ENCODE results near the gene HTR7. TPM values are rescaled to one million over a fixed set of nuclear protein-coding genes. Genes with fewer than 3 reads are reported as not detected.

Gene HTR7
- total and polyA plus RNA-seq, 3 experiments from 2014 or later: not detected

DNA sequence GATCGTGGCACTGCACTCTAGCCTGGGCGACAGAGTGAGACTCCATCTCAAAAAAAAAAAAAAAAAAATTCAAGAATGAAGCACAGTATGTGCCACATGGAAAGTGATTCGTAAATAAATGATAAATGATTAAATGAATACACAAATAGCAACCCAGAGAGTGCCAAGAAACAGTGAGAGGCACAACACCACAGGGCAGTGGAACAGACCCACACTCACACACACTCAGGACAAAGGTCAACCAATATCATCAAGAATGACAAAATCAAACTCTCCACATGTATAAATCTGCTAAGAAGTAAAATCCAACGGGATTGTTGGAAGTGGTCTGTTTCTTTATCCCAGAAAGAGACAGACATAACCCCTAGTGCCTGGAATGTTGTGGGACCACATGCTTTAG, 77.4 kb downstream of the HTR7 start:
- H3K4me1 ChIP-seq (ENCODE audit: insufficient read depth, low read length): no peaks in the 10 kb centered on the region
- Mint-ChIP-seq H3K9me3 (no peaks in the 10 kb centered on the region), H3K4me1 (no peaks in the 10 kb centered on the region), H3K27me3 (peaks cover 3 to 14% of the 10 kb centered on the region in 2 donors), H3K27ac (no peak overlapping the region), H3K36me3 (no peaks in the 10 kb centered on the region), H3K4me3 (no peak overlapping the region)
- no peak for DNase-seq
- no peak overlapping the region for H3K4me3 ChIP-seq (ENCODE audit: low read length)
- no peaks in the 10 kb centered on the region for H3K27me3 ChIP-seq (ENCODE audit: insufficient read depth, low read length, poor library complexity, severe bottlenecking)
- no peak overlapping the region for H3K27ac ChIP-seq (ENCODE audit: low read depth, low read length)
- no peaks in the 10 kb centered on the region for H3K36me3 ChIP-seq (ENCODE audit: insufficient read depth, low read length)
- ChIA-PET CTCF (no interaction called here), POLR2A (no interaction called here)
- no peaks in the 10 kb centered on the region for H3K9me3 ChIP-seq (ENCODE audit: low read length)

DNA sequence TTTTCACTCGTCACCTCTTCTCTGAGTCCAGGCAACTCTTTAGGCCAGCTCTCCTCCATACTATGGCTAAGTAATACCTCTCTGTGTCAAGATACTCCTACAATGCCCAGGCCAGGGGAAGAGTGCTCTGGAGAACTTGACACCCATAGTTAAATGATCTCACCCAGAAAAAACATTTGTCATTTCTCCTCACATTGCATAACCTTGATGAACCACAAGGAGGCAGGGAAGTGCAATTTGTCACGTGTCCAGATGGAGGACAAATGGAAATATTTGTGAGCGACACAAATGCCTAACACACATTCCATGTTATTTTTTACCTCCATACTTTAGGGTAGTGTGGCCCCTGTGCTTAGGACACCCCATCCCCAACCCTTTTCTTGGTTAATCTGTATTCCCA, 78.3 kb downstream of the HTR7 start:
- H3K4me3 Mint-ChIP-seq: no peak overlapping the region
- no peaks in the 10 kb centered on the region for H3K36me3 Mint-ChIP-seq
- Histone ChIP-seq H3K36me3 (ENCODE audit: insufficient read depth, low read length) (no peaks in the 10 kb centered on the region), H3K27me3 (ENCODE audit: insufficient read depth, low read length, poor library complexity, severe bottlenecking) (no peaks in the 10 kb centered on the region), H3K27ac (ENCODE audit: low read depth, low read length) (no peak overlapping the region), H3K9me3 (ENCODE audit: low read length) (no peaks in the 10 kb centered on the region), H3K4me1 (ENCODE audit: insufficient read depth, low read length) (no peaks in the 10 kb centered on the region), H3K4me3 (ENCODE audit: low read length) (no peak overlapping the region)
- H3K27ac Mint-ChIP-seq: no peak overlapping the region
- DNase-seq: no peak
- CTCF ChIA-PET: no interaction called here
- no peaks in the 10 kb centered on the region for H3K9me3 Mint-ChIP-seq
- no peaks in the 10 kb centered on the region for H3K4me1 Mint-ChIP-seq
- POLR2A ChIA-PET: no interaction called here
- peaks cover 4 to 10% of the 10 kb centered on the region in 2 donors for H3K27me3 Mint-ChIP-seq

GRCh38 chr10:90777621-90778020, 80.2 kb downstream of the HTR7 start:
- H3K27me3 ChIP-seq (ENCODE audit: insufficient read depth, low read length, poor library complexity, severe bottlenecking): no peaks in the 10 kb centered on the region
- no peak overlapping the region for H3K4me3 ChIP-seq (ENCODE audit: low read length)
- H3K27ac ChIP-seq (ENCODE audit: low read depth, low read length): no peak overlapping the region
- no peaks in the 10 kb centered on the region for H3K9me3 Mint-ChIP-seq
- ChIA-PET CTCF (no interaction called here), POLR2A (interaction anchor here (0.5 kb wide), 1 partner anchor 229 kb away, joined by 3 read pairs; no protein-coding TSS in a partner anchor)
- H3K4me3 Mint-ChIP-seq: no peak overlapping the region
- DNase-seq: no peak
- peaks cover 5 to 14% of the 10 kb centered on the region in 2 donors for H3K27me3 Mint-ChIP-seq
- no peaks in the 10 kb centered on the region for H3K4me1 ChIP-seq (ENCODE audit: insufficient read depth, low read length)
- H3K4me1 Mint-ChIP-seq: no peaks in the 10 kb centered on the region
- H3K36me3 ChIP-seq (ENCODE audit: insufficient read depth, low read length): no peaks in the 10 kb centered on the region
- H3K36me3 Mint-ChIP-seq: no peaks in the 10 kb centered on the region
- no peak overlapping the region for H3K27ac Mint-ChIP-seq
- H3K9me3 ChIP-seq (ENCODE audit: low read length): no peaks in the 10 kb centered on the region

- no peaks in the 10 kb centered on the region for H3K9me3 ChIP-seq (ENCODE audit: low read length)
- no peaks in the 10 kb centered on the region for H3K36me3 ChIP-seq (ENCODE audit: insufficient read depth, low read length)
- no peak overlapping the region for H3K4me3 ChIP-seq (ENCODE audit: low read length)
- H3K27me3 ChIP-seq (ENCODE audit: insufficient read depth, low read length, poor library complexity, severe bottlenecking): no peaks in the 10 kb centered on the region
- H3K27ac ChIP-seq (ENCODE audit: low read depth, low read length): no peak overlapping the region
- H3K4me3 Mint-ChIP-seq: no peak overlapping the region
- DNase-seq: no peak
- H3K9me3 Mint-ChIP-seq: no peaks in the 10 kb centered on the region
- H3K27ac Mint-ChIP-seq: no peak overlapping the region
- no peaks in the 10 kb centered on the region for H3K4me1 ChIP-seq (ENCODE audit: insufficient read depth, low read length)
- peaks cover 5 to 25% of the 10 kb centered on the region in 2 donors for H3K27me3 Mint-ChIP-seq
- no peaks in the 10 kb centered on the region for H3K36me3 Mint-ChIP-seq
- POLR2A ChIA-PET: no interaction called here
- CTCF ChIA-PET: no interaction called here
- no peaks in the 10 kb centered on the region for H3K4me1 Mint-ChIP-seq
These were observed 82.3 kb downstream of the HTR7 start for GRCh38 chr10:90775351-90776028.

- H3K36me3 Mint-ChIP-seq: no peaks in the 10 kb centered on the region
- H3K9me3 Mint-ChIP-seq: peaks cover 0 to 3% (median 0%) of the 10 kb centered on the region in 5 donors
- Histone ChIP-seq H3K27me3 (ENCODE audit: insufficient read depth, low read length, poor library complexity, severe bottlenecking) (no peaks in the 10 kb centered on the region), H3K4me3 (ENCODE audit: low read length) (no peak overlapping the region), H3K4me1 (ENCODE audit: insufficient read depth, low read length) (no peaks in the 10 kb centered on the region), H3K27ac (ENCODE audit: low read depth, low read length) (no peak overlapping the region), H3K9me3 (ENCODE audit: low read length) (no peaks in the 10 kb centered on the region), H3K36me3 (ENCODE audit: insufficient read depth, low read length) (no peaks in the 10 kb centered on the region)
- no peaks in the 10 kb centered on the region for H3K4me1 Mint-ChIP-seq
- H3K4me3 Mint-ChIP-seq: no peak overlapping the region
- DNase-seq: no peak
- no peak overlapping the region for H3K27ac Mint-ChIP-seq
- POLR2A ChIA-PET: no interaction called here
- CTCF ChIA-PET: interaction anchor here (0.9 kb wide), 1 partner anchor 17 kb away, joined by 3 read pairs; no protein-coding TSS in a partner anchor
- peaks cover 7 to 32% of the 10 kb centered on the region in 2 donors for H3K27me3 Mint-ChIP-seq
These were observed 87.6 kb downstream of the HTR7 start for GRCh38 chr10:90769946-90770841.

- CTCF ChIA-PET: interaction anchor here (0.9 to 1.2 kb wide), 2 partner anchors 9 to 129 kb away, joined by 3 read pairs; no protein-coding TSS in a partner anchor
- Mint-ChIP-seq H3K36me3 (no peaks in the 10 kb centered on the region), H3K27me3 (peaks cover 3 to 40% of the 10 kb centered on the region in 2 donors), H3K27ac (no peak overlapping the region), H3K9me3 (no peaks in the 10 kb centered on the region), H3K4me1 (no peaks in the 10 kb centered on the region), H3K4me3 (no peak overlapping the region)
- Histone ChIP-seq H3K27ac (ENCODE audit: low read depth, low read length) (no peak overlapping the region), H3K27me3 (ENCODE audit: insufficient read depth, low read length, poor library complexity, severe bottlenecking) (no peaks in the 10 kb centered on the region), H3K9me3 (ENCODE audit: low read length) (no peaks in the 10 kb centered on the region), H3K4me1 (ENCODE audit: insufficient read depth, low read length) (no peaks in the 10 kb centered on the region), H3K4me3 (ENCODE audit: low read length) (no peak overlapping the region), H3K36me3 (ENCODE audit: insufficient read depth, low read length) (no peaks in the 10 kb centered on the region)
- POLR2A ChIA-PET: interaction anchor here (1.2 kb wide), 1 partner anchor 120 kb away, joined by 3 read pairs; the partner anchor contains the start of gene RPP30
- DNase-seq: peak in 3 of 5 donors; percentile 2 to 54 (median 25)
These were observed 106.5 kb downstream of the HTR7 start for GRCh38 chr10:90751107-90751997.

GRCh38 chr10:90746829-90747228, 111.0 kb downstream of the HTR7 start:
- no peak overlapping the region for H3K27ac Mint-ChIP-seq
- CTCF ChIA-PET: interaction anchor here (1.4 kb wide), 1 partner anchor 23 kb away, joined by 3 read pairs; no protein-coding TSS in a partner anchor
- POLR2A ChIA-PET: no interaction called here
- no peaks in the 10 kb centered on the region for H3K9me3 ChIP-seq (ENCODE audit: low read length)
- H3K36me3 ChIP-seq (ENCODE audit: insufficient read depth, low read length): no peaks in the 10 kb centered on the region
- DNase-seq: no peak
- no peaks in the 10 kb centered on the region for H3K9me3 Mint-ChIP-seq
- no peaks in the 10 kb centered on the region for H3K4me1 ChIP-seq (ENCODE audit: insufficient read depth, low read length)
- peaks cover 1 to 54% of the 10 kb centered on the region in 2 donors for H3K27me3 Mint-ChIP-seq
- no peaks in the 10 kb centered on the region for H3K27me3 ChIP-seq (ENCODE audit: insufficient read depth, low read length, poor library complexity, severe bottlenecking)
- H3K4me3 Mint-ChIP-seq: no peak overlapping the region
- H3K4me1 Mint-ChIP-seq: no peaks in the 10 kb centered on the region
- no peak overlapping the region for H3K27ac ChIP-seq (ENCODE audit: low read depth, low read length)
- H3K36me3 Mint-ChIP-seq: no peaks in the 10 kb centered on the region
- no peak overlapping the region for H3K4me3 ChIP-seq (ENCODE audit: low read length)
